Renal cortex interstitium (tissue), 11 donors: Measurements from ENCODE around the gene IL16. TPM values are rescaled to one million over a fixed set of nuclear protein-coding genes. Genes with fewer than 3 reads are reported as not detected.
A peak's percentile ranks its signal among the peaks of the same experiment; 100 is the strongest.
"Not testable (repeated sequence)": the region's sequence is repeated elsewhere in the genome, so short reads cannot be mapped to it uniquely, and the experiment has no call there.

Experiments used
- DNase-seq, 11 donors: peaks; one replicate each; pipeline ENCODE4 v3.0.0-alpha.2; 2013; ENCODE audit warnings: low read depth in 9 of 11, low spot score in 4 of 11; ENCODE audit errors: extremely low read depth in 1 of 11
- polyA plus RNA-seq, 3 donors: library from polyadenylated mRNA; unstranded; fragments of 120-200 nt; gene quantifications; one replicate each; pipeline ENCODE4 v1.2.1, GENCODE V29; 2013; ENCODE audit not compliant: insufficient read length in 3 of 3

Gene IL16
- polyA plus RNA-seq, 3 donors = 5.2 to 5.5 (median 5.4) TPM

DNA sequence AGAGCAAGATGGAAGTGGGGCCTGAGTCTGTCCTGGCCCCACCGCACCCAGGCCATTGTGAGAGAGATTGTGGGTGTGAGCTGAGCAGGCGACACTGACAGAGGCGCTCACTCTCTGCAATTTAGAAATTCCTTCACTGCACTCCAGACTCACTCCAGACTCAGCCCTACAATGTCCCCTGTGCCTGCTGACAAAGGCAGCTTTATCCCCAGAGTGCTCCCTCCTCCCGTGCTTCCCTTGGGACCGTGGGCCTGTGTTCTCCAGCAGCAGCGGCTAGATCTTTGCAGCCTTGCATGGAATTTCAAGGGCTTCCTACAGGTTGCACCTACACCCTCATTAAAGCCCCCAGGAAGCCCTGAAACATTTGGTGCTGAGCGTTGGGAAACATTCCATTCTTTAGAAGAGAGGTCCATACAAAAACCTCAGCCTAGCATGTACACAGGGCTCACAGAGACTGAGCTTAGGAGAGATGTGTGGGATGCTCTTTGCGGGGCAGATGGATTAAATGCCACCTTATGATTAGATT lies 1.3 kb upstream of the IL16 start:
- no peak for DNase-seq

DNA sequence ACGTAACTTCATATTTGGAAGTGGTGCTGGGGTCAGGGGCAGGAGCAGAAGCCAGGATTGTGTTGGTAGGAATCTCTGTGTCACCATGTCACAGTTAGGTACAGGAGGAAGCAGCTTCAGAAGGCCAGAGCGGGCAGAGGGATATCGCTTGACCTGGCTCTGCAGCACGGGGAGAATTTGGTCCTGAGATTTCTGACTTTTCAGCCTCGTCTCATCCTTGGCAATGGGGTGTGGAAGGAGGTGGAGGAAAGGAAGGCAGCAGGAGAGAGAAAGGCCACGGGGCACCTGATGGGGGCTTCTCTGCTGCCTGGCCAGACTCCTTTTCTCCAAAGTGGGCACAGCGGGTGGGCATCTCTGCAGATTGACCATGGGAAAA lies 564 bp downstream of the IL16 start:
- DNase-seq = no peak

DNA sequence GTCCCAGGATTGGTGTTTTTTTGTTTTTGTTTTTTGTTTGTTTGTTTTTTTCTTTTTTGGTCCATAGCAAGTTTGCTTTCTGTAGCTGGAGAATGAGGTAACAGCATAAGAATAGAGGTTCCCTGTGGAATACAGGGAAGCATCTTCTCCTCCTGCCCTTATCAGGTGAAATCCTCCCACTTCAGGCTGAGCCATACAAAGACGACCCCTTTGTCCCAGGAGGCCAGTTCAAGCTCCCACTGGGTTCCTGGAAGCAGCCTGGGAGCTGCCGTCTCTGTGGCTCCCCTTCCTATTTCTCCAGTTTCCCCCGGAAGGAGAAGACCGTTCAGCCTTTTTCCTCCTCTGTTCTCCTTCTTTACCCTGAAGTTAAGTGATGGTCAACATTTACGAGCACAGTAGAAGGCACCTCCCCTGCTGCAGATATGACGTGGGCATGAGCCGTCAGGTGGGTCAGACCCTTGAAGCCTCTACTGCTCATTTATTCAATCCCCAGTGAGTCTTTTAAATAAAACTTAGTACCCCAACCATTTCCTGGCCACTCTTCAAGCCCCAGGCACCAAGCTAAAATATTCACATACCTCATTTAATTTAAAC lies 1.1 kb downstream of the IL16 start:
- DNase-seq = no peak

GRCh38 chr15:81199031-81199779 lies 2.5 kb downstream of the IL16 start:
- DNase-seq = no peak

DNA sequence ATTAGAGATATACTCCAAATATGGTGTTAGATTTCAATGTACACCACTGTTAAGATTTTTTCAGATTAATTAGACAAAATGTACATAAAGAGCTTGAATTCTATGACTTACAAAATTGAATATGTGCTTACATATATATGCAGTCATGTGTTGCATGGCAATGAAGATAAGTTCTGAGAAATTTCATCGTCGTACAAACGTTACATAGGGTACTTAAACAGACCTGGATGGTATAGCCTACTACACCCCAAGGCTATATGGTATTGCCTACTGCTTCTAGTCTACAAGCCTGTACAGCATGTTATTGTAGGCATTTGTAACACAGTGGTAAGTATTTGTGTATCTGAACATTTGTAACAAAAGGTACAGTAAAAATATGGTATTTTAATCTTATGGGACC lies 9.3 kb downstream of the IL16 start:
- no peak for DNase-seq

DNA sequence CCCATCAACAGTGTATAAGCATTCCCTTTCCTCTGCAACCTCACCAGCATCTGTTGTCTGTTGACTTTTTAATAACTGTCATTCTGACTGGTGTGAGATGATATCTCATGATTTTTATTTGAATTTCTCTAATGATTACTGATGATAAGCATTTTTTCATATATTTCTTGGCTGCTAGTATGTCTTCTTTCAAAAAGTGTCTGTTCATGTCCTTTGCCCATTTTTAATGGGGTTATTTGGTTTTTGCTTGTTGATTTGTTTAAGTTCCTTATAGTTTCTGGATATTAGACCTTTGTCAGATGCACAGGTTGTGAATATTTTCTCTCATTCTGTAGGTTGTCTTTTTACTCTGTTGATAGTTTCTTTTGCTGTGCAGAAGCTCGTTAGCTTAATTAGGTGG lies 11.3 kb downstream of the IL16 start:
- DNase-seq = not testable (repeated sequence)

DNA sequence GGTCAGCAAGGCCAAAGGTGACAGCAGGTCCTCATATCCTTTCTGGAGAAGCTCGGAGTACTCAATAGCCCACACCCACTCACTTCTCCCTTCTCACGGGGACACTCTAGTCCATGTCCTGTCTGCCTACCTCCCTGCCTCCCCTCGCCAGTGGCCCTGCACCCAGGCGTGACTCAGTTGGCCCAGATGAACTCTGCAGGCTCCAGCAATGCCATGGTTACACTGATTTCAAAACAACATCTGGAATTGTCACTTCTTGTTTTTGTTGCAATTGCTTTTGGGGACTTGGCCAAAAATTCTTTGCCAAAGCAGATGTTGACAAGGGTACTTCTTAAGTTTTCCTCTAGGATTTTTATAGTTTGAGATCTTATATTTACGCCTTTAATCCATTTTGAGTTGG lies 13.0 kb downstream of the IL16 start:
- DNase-seq = no peak

DNA sequence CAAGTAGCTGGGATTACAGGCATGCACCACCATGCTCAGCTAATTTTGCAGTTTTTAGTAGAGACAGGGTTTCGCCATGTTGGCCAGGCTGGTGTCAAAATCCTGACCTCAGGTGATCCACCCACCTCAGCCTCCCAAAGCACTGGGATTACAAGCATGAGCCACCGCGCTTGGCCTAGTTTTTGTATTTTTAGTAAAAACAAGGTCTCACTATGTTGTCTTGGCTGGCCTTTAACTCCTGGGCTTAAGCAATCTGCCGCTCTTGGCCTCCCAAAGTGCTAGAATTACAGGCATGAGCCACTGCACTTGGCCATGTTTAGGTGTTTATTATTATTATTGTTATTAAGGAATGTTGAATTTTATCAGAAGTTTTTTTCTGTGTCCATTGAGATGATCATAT lies 14.7 kb downstream of the IL16 start:
- no peak for DNase-seq

GRCh38 chr15:81213982-81214381 lies 17.3 kb downstream of the IL16 start:
- DNase-seq = no peak

DNA sequence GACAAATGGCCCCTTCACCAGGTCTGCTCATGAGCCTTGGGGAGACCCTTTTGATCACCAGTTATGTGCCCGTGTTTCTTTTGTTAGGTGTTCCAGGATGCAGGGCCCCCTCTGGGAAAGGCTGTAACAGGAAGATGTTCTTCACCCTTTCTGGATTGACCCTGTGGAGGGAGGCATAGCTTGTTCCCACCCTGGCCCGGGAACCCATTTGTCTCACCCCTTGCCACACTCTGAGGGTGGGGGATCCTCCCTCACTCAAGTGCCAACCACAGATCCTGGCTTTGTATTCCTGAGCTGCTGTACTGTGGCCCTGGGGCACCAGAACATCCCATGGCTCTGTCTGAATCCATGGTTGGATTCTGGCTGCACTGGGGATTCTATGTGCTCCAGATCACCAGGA lies 18.9 kb downstream of the IL16 start:
- DNase-seq = no peak

- DNase-seq = no peak
Measured at GRCh38 chr15:81215983-81216382, 19.3 kb downstream of the IL16 start.

DNA sequence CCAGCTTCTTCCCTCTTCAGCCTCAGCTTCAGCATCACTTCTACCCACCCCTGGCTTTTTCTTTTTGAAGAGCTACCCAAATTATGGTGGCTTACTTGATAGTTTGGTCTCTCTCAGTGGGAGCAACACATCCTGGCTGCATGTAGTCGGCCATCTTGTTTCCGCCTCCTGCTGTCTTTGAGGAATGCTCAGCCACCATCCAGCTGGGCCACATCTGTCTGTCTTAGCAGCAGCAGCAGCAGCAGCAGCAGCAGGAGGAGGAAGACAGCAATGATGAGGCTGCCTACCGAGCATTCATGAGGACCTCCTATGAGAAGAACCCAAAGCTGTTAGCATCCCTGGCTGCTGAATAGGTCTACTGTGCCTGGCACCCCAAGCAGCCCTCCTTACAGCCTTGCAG lies 19.7 kb downstream of the IL16 start:
- peak in 7 of 11 donors; percentile 3 to 20 (median 8) for DNase-seq

DNA sequence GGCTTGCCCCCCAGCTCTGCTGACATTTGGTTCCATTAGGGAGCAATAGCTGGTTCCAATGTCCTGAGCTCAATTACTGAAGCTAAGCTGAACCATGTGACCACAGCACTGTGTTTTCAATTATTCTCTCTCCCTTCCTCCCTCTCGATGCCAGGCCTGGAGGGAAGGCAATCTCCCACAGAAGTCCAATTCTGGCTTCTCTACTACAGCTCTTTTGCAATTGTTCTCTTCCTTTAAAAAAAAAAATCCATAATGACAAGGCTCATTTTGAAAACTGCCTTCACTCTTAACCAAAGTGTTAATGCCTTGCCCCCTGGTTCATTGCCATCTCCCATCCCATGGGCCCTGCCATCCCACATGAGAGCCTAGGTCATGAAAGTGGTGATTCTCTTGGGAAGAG lies 24.8 kb downstream of the IL16 start:
- no peak for DNase-seq

GRCh38 chr15:81222007-81222406 lies 25.3 kb downstream of the IL16 start:
- DNase-seq = no peak

DNA sequence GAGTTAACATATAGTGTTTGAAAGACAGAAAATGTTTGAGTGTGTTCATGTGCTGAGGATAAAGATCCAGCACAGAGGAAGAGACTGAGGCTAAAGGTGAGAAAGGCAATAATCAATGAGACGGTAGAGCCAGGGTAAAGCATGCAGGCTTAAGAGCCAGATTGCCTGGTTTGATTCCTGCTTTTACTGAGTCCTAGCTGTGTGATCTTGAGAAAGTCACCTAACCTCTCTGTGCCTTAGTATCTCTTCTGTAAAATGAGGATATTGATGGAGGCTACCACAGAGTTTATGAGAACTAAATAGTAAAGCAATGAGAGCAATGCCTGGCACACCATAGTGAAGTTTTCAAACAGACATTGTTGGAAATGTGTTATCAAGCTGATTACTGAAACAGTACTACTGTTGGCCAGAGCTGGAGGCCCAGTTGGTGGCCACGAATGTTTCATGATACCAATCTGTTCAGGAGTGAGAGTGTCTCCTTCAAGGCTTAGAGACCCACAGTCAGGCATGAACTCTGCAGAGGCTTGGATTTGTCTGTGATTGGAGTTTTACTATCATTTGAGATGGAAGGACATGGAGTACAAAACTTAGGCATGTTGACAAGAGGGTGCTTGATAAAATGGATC lies 26.8 kb downstream of the IL16 start:
- no peak for DNase-seq

GRCh38 chr15:81224232-81224631 lies 27.6 kb downstream of the IL16 start:
- DNase-seq = no peak

GRCh38 chr15:81225161-81225671 lies 28.5 kb downstream of the IL16 start:
- no peak for DNase-seq

- no peak for DNase-seq
Measured at GRCh38 chr15:81227716-81228115, 31.0 kb downstream of the IL16 start.

DNA sequence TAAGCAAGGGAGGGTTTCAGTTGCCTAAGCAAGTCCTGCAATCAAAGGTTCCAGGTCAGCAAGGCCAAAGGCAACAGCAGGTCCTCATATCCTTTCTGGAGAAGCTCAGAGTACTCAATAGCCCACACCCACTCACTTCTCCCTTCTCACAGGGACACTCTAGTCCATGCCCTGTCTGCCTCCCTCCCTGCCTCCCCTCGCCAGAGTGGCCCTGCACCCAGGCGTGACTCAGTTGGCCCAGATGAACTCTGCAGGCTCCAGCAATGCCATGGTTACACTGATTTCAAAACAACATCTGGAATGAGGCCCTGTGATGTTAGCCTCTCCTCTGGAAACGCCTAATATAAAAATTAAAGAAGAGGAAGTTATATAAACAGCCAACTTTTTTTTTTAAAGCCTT lies 32.9 kb downstream of the IL16 start:
- DNase-seq = no peak
